GM12874 (cell line): ENCODE results near the gene NOS1.

ENCODE experiments used
- TF ChIP-seq, protein P1 (sequence below): IDR thresholded peaks from 2 replicates; pipeline ENCODE4 v1.5.1; 2011; ENCODE audit warnings: low read depth, mild to moderate bottlenecking, control low read depth, low read length, moderate library complexity; ENCODE audit not compliant: insufficient read depth

NOS1 gene

DNA sequence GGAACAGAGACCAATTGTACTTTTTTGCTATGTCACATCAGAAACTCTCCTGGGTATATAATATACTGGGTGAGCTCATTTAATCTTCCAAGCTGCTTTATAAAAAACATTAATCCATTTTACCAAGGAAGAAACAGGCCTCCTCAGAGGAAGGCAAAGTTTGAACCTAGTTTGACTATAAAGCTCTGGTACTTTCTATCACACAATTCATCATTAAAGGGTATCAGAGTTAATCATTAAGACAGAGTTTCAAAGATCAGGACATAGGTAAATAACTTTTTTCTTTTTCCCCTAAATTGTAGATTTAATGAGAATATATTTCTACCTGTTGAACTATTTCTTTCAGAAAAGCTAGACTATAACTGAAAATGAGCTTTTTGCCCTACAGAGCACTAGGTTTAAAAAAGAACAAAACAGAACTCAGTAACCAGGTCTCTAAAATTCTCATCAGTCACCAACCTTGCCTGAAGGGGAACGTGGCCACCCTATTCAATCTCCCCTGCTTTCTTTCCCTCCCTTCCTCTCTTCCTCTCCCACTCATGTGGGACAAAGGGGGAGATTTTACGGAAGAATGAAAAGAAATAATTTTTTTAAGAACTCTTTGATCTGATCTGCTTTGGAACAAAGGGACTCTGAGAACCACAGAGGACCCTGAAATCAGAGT is 189.8 kb downstream of the NOS1 start:
- TF ChIP-seq, protein P1, sequence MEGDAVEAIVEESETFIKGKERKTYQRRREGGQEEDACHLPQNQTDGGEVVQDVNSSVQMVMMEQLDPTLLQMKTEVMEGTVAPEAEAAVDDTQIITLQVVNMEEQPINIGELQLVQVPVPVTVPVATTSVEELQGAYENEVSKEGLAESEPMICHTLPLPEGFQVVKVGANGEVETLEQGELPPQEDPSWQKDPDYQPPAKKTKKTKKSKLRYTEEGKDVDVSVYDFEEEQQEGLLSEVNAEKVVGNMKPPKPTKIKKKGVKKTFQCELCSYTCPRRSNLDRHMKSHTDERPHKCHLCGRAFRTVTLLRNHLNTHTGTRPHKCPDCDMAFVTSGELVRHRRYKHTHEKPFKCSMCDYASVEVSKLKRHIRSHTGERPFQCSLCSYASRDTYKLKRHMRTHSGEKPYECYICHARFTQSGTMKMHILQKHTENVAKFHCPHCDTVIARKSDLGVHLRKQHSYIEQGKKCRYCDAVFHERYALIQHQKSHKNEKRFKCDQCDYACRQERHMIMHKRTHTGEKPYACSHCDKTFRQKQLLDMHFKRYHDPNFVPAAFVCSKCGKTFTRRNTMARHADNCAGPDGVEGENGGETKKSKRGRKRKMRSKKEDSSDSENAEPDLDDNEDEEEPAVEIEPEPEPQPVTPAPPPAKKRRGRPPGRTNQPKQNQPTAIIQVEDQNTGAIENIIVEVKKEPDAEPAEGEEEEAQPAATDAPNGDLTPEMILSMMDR = no peak

DNA sequence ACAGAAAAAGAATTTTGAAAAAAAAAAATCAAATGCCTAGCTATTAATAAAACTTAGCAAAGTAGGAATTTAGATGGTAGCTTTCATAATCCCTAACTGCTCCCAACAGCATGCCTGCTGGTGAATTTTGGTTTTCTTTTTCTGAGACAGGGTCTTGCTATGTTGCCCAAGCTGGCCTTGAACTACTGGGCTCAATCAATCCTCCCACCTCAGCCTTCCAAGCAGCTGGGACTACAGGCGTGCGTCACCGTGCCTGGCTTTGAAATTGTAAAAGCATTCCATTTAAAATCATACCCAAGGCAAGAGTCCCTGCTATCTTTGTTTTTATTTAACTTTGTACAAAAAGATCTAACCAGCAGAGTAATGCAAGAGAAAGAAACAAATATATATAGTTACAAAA is 191.9 kb downstream of the NOS1 start:
- TF ChIP-seq, protein P1 = no peak

DNA sequence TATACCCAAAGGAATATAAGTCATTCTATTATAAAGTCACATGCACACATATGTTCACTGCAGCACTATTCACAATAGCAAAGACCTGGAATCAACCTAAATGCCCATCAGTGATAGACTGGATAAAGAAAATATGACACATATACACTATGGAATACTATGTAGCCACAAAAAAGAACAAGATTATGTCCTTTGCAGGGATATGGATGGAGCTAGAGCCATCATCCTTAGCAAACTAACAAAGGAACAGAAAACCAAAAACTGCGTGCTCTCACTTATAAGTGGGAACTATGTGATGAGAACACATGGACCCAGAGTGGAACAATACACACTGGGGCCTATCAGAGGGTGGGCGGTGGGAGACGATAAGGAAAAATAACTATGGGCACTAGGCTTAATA is 192.4 kb downstream of the NOS1 start:
- TF ChIP-seq, protein P1 = no peak

DNA sequence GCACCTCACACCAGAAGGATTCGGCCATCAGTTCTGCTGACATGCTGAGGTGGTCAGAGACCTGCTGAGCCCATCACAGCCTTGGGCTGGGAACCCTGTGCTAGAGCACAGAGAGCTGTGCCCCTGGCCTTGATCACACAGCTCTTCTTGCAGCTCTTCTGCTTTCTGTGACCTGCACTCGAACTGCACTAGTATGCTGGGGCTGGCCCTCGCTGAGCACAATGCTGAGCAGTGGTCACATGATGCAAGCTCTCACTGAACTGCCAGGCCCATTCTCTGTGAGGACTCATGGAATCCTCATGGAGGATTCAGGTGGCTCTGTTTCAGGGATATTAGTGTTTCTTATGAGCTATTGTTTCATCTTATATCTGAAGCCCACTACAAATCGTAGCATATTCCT is 193.7 kb downstream of the NOS1 start:
- TF ChIP-seq, protein P1 = no peak

DNA sequence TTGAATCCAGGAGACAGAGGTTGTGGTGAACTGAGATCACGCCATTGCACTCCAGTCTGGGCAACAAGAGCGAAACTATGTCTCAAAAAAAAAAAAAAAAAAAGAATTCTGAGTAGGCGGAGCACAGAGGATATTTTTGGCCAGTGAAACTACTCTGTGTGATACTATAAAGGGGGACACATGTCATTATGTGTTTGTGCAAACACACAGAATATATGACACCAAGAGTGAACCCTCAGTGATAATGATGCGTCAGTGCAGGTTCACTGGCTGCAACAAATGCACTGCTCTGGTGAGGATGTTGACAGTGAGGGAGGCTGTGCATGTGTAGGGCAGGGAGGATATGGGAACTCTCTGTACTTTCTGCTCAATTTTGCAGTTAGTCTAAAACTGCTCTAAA is 195.3 kb downstream of the NOS1 start:
- TF ChIP-seq, protein P1 = no peak

DNA sequence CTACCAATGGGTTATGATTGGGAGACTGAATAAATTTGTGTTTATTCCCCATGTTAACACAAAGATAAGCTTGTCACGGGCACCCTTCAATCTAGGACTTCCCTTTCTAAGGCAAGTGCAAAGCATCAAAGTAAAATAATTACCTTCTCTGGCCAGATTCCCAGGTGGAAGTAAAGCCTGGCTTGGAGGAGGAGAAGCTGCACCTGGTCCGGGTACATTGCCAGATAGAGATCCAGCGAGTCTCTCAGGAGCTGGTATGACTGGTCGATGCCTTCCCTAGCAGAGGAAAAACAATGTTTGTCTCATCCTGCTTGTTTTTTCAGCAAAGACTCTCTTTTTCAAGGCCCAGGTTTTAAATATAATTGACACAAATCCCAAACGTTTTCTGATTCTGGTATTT is 196.1 kb downstream of the NOS1 start:
- TF ChIP-seq, protein P1 = no peak

DNA sequence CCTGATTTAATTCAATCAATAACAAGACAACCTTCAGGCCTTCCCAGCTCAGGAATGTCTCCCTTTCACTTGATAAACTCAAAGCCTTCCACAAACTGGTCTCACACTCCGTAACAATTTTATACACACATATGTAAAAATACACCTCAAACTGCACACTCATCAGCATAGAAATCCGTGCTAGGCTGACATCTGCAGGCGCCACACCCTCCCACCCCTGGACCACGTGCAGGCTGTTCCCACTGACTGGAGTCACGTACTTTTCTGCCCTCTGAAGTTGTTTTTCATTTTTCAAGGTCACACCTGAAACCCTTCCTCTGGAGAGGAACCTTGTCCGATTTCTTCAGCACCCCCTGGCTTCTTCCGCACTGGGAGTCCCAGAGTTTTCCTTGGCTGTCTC is 198.8 kb downstream of the NOS1 start:
- TF ChIP-seq, protein P1 = no peak
